GM21576 (cell line): ENCODE measurements around the gene DLGAP1.

ENCODE experiments used
- ATAC-seq: cut with Tn5 transposase; IDR thresholded peaks from one replicate; pipeline ENCODE4 v1.9.1; 2021; ENCODE audit warnings: mild to moderate bottlenecking, moderate library complexity; ENCODE audit not compliant: unreplicated experiment

DLGAP1 gene

DNA sequence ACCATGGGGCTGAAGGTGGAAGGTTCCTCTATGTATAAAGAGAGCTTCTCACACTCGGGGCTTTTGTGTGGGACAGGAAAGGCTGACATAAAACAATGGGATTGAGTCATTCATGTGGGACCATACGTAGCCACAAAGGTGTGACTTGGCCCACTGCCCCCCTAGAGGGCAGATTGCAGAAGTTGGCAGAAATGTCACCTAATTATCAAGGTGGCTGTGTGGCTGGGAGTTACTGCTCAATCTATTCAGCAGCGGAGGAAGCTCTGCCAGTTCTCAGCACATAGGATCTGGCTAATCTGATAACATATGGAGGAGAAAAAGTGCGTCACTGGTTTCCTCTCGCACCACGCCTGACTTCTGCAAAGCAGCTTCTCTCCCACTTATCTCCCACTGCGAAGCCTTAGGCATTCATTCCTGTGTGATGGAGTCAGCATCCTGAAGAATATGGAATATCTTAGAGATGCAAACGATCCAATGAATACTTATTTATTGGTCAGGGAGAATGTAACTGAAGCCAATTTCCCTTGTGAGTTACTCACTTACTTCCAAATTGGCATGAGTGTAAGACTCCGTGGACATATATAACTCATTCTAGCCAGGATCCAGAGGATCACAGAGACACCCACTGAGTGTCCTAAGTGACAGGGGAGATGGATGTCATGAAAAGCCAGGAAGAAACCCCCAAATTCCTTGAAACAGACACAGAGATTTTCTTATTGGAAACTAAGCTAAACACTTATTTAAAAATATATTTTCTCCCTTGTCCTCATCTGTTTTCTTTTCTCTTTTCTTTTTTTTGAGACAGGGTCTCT is 660.4 kb downstream of the DLGAP1 start:
- no peak for ATAC-seq

DNA sequence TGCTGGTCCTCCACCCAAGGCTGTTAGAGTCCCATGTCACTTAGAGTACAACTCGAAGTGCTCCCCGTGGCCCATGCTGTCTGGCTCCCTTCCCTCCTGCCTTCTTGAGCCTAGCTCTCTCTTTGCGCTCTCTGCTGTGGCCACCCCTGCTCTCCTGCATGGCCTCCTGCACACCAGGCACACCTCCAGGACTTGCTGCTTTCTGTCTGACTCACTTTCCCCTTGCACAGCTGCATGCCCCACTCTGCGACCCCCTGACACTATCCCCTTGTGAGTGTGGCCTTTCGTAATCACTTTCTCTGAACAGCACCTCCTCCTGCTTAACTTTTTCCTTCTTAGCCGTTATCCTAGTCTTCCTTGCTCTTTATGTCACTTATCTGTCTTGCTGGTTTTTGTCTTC is 661.6 kb downstream of the DLGAP1 start:
- no peak for ATAC-seq

DNA sequence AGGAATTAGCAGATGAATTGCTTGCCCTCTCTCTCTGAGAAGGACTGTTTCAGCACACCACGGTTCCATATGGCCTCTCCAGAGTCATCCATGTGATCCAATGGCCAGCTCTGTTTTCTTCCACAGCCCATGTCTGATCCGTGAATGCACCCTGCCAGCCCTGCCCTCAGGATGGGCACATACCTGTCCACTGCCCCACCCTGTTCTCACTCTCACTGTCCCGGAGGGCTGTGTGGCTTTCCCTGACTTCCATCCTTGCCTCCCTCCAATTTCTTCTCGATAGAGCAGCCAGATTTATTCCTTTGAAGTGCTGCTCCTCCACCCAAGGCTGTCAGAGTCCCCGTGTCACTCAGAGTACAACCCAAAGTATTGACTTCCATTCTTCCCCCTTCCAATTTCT is 662.0 kb downstream of the DLGAP1 start:
- no peak for ATAC-seq

DNA sequence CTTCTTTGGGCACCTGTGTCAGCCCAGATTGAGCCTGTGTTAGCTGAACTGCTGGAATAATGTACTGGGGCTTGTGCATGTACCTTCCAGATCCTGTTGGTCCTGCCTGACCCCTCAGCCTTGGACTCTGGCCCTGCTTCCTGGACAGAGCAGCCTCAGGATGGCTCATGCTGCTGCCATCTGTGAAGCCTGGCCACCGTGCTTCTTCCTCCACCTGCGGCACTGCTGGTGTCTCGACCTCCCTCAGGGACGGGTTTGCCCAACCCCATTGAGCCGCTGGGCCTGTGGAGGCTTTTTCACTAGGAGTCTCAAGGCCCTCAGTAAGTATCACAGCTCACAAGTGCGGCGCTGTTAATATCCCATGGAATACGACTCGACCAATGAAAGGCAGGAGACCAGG is 662.4 kb downstream of the DLGAP1 start:
- ATAC-seq, result no peak

- no peak for ATAC-seq
Measured at GRCh38 chr18:3791238-3791637, 663.9 kb downstream of the DLGAP1 start.

DNA sequence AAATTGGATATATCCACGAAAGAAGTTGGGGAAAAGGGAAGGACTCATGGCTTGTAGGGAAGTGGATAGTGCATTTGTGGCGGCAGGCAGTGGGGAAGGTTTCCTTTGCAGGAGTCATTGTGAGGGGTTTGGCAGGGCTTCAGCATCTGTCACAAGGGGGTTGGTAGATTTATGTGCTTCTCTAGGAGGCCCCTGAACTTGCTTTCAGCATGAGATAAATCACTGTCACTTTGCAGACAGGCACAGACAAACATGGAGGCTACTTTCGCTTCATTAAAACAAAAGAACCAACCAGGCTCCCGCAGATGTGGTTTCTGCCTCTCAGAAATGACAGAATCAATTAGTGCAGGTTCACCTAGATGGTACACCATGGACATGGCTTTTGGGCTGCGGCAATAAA is 664.4 kb downstream of the DLGAP1 start:
- no peak for ATAC-seq

GRCh38 chr18:3789525-3789924 is 665.6 kb downstream of the DLGAP1 start:
- no peak for ATAC-seq

- no peak for ATAC-seq
Measured at GRCh38 chr18:3784949-3785348, 670.2 kb downstream of the DLGAP1 start.

DNA sequence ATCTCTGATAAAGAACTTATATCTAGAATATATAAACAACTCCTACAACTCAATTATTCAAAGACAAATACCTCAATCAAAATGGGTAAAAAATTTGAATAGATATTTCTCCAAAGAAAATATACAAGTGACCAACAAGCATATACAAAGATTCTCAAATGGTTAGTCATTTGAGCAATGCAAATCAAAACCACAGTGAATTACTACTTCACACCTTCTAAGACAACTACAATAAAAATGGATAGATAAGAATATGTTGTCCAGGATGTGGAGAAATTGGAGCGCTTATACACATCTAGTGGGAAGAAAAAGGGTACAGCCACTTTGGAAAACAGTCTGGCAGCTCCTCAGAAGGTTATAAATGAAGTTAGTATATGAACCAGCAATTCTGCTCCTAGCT is 672.2 kb downstream of the DLGAP1 start:
- ATAC-seq, result no peak

GRCh38 chr18:3777719-3778118 is 677.4 kb downstream of the DLGAP1 start:
- no peak for ATAC-seq

GRCh38 chr18:3777122-3777521 is 678.0 kb downstream of the DLGAP1 start:
- ATAC-seq, result no peak

DNA sequence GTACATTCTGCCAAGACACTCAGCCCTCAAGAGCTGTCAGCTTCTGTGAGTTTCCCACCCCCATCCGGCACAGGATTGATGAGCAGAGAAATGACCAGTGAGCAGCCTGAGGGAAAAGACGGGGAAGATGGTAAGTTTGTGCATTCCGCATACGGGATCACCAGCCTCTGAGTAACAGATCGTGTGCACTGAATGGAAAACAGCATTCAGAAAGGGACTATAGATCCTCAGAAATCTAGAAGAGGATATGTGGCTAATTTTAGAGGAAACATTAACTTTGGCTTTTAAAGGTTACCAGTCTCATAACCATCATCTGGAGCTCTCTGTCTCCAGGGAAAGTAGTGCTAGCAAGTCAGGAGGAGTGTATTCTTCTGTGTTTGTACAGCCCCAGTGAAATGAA is 679.1 kb downstream of the DLGAP1 start:
- no peak for ATAC-seq

DNA sequence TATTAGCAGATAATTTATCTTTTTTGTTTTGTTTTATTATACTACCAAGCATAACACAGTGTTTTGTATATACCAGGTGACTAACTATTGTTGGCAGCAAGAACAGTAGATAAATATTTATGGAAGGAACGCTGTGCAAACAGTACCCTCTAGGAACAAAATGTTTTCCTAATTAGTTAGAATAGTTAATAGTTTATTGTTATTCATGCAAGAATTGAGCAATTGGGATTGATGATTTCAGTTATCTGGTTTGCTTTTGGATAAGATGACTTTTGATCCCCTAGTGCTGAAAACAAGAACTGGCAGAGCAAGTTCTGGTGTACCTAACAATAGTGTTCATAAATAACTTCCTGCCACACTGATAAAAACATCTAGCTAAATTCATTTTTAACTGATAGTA is 681.8 kb downstream of the DLGAP1 start:
- ATAC-seq, result no peak

DNA sequence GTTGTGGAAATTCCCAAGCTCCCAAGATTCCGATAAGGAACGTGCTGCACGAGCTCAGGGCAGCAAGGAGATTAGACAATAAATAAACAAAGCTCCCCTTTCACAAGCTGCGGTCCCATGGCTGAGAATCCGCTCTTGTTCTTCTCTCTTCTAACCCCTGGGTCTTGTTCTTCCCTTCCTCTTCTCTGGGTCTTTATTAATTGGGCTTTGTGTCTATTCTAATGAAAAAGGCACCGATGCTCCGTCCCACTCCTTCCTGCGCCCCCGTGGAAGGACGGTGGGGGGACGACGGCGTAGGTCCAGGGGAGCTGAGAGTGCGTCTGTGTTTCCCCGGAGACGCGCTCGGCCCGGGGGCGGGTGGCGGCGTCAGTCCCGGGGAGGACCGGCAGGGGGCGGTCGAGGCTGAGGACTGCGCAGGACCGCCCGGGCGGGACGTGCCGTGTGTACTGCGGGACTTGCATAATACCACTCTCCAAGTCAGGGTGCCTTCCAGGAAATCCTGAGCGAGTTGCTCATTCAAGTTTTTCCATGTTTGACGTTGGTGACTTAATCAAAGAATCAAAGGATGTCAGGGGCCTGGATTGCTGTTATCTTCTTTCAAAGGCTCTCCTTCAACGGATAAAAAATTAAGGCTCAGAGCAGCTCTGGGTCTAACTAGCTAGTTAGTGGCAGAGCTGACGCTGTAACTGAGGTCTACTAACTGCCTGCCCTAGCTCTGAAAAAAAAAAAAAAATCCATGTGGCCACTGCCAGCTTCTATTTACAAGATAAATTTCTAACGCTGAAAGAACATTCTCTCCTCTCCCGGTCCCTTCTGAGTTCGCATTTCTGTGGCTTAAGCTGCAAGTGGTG is 683.8 kb downstream of the DLGAP1 start:
- peak; percentile 98 for ATAC-seq

DNA sequence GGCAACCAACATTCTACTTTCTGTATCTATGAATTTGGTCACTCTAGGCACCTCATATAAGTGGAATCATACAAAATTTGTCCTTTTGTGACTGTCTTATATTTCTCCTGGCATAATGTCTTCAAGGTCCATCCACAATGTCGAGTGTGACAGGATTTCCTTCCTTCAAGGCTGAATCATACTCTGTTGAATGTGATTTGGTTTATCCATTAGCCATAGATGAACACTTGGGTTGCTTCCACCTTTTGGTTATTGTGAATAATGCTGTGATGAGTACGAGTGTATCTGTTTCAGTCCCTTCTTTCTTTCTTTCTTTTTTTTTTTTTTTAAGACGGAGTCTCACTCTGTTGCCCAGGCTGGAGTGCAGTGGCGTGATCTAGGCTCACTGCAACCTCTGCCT is 693.8 kb downstream of the DLGAP1 start:
- no peak for ATAC-seq

- ATAC-seq, result no peak
Measured at GRCh38 chr18:3760741-3761140, 694.4 kb downstream of the DLGAP1 start.

GRCh38 chr18:3759099-3759498 is 696.0 kb downstream of the DLGAP1 start:
- ATAC-seq, result no peak

- no peak for ATAC-seq
Measured at GRCh38 chr18:3758531-3758930, 696.6 kb downstream of the DLGAP1 start.

GRCh38 chr18:3757361-3757760 is 697.7 kb downstream of the DLGAP1 start:
- ATAC-seq, result no peak

- no peak for ATAC-seq
Measured at GRCh38 chr18:3753106-3753505, 702.0 kb downstream of the DLGAP1 start.

- no peak for ATAC-seq
Measured at GRCh38 chr18:3748086-3748485, 707.0 kb downstream of the DLGAP1 start.
